Suppressor macrophage treated with lipopolysaccharide for 4 hours (primary cell): ENCODE results near the gene CKMT1A.
"Not testable (repeated sequence)": the region's sequence is repeated elsewhere in the genome, so short reads cannot be mapped to it uniquely, and the experiment has no call there.

ENCODE experiments used
- DNase-seq: peaks from one replicate; pipeline ENCODE4 v3.0.0-alpha.2; 2020

The CKMT1A gene

GRCh38 chr15:43693148-43694022 is at the start of gene CKMT1A:
CKMT1A (plus strand) TSS chr15:43693859; CDS start chr15:43694051, 192 bp downstream.
- not testable (repeated sequence) for DNase-seq

DNA sequence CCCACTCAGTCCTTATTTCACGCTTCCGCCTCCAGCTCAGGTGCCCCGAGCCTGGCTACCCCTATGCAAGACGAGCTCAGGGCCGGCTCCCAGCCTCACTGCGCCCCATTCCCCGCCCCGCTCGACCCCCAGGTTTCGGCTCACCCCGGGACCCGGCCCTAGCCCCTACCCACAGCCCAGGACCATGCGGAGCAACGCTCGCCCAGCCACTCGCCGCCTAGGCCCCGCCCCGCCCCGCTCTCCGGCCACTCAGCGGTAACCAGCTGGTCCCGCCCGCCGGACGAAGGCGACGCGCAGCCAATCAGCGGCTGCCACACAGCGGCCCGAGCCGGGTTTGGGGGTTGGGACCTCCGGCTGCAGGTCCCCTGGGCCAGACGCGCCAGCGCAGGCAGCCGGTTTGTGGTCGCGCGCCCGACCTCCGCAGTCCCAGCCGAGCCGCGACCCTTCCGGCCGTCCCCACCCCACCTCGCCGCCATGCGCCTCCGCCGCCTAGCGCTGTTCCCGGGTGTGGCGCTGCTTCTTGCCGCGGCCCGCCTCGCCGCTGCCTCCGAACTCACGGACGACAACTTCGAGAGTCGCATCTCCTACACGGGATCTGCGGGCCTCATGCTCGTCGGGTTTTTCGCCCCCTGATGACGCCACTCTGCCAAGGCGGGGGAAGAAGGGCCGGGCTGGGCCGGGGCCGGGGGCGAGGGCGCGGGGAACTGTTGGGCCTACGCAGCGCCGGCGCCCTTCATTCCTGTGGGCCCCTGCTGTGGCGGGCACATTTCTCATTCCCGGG is 44.8 kb upstream of the CKMT1A start, which contains the start of gene CATSPER2:
Gene CATSPER2 (minus strand): TSS at position 196 of the 781 bp plus-strand sequence. CDS start 783 bp downstream, outside the sequence.
- DNase-seq: no peak

DNA sequence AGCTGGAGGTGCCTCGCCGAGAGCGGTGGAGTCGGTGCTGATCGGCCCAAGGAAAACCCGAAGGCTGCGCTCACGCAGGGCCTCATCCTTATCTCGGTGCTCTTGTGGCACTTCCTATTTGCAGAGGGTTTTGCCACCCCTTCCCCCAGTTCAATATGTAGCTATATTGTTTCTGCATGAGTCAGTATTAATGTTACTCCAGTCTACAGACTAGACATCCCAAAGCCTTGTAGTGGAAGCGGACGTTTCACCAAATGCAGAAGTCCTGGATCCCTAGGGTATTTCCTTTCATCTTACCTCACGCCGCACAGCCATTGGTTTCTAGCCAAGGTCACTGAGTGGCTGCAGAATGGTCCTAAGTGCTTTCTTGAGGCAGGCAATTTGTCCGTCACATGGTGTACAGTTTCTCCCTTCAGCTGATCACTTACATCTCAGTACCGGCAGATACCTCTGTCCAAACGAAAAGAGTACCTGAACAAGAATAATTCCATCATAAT is 44.2 kb upstream of the CKMT1A start:
- not testable (repeated sequence) for DNase-seq

DNA sequence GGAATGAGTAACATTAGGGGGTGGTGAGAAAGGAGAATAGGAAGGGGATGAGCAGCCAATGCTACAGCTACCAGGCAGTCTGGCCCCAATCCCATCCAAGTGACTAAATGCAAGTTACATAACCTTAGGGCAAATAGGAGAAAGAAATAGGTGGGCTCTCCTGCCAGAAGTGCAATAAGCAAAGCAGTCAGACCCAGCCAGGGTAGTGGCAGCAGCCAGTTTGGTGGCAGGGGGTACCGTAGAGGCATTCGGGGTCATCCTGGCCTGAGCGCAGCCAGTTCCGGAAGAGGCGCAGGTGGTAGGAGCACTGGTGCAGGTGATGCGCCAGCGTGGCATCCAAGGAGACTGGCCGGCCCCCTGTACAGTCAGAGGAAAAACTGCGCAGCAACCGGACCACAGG is 33.9 kb upstream of the CKMT1A start:
- DNase-seq: not testable (repeated sequence)

- not testable (repeated sequence) for DNase-seq
These were observed 31.4 kb upstream of the CKMT1A start for GRCh38 chr15:43662293-43662692.

DNA sequence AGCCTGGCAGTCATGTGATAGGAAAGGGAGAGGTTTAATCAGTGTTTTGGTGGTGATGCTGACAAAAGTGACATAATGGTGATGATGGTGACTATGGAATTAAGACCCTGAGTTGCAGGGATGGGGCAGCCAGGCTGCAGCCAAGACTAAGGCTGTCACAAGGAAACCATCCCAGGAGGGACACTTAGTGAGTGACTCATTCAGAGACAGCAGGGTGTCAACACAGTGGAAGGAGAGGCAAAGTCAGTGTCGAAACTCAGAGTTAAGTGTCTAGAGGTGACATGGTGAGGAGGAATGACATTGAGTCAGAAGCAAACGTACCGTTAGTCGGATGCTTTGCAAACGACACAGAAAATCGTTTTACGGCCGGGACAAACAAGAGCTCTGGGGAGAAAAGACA is 30.3 kb upstream of the CKMT1A start:
- not testable (repeated sequence) for DNase-seq

GRCh38 chr15:43666177-43666576 is 27.5 kb upstream of the CKMT1A start:
- not testable (repeated sequence) for DNase-seq

- DNase-seq: not testable (repeated sequence)
These were observed 19.5 kb upstream of the CKMT1A start for GRCh38 chr15:43674175-43674574.

DNA sequence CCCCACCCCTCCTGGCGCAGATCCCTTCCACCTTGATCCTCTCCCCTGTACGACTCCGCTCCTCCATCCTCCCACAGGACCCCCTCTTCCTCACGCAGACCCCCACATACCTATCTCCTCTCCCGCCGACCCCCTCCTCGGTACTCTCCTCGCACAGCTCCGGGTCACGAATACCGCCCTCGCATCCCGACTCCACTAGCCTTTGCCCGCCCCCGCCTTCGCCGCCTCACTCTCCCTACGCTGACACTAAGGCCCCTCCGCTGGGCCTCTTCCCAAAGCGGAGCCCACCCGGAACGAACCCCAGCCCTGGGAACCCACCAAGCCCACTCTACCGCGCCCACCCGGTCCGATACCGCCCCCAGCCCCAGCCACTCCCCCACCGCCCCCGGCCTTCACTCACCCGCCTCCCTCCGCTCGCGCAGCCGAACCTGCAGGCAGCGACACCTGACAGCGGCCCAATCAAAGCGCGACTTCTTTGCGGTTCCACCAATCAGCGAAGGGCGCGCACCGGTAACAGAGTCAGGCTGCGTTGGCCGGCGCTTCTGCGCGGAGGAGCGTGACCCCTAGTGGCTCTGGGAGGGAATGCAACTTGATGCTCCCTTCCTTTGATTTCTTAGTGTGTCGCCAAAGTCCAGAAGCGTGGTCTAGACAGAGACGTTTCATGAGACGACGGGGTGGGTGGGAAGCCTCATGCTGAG is 3.9 kb upstream of the CKMT1A start:
- DNase-seq: not testable (repeated sequence)

GRCh38 chr15:43692679-43693078 is 980 bp upstream of the CKMT1A start:
- not testable (repeated sequence) for DNase-seq

GRCh38 chr15:43702174-43702573 is 8.5 kb downstream of the CKMT1A start:
- DNase-seq: no peak

GRCh38 chr15:43702701-43703424 is 9.2 kb downstream of the CKMT1A start:
- DNase-seq: no peak

DNA sequence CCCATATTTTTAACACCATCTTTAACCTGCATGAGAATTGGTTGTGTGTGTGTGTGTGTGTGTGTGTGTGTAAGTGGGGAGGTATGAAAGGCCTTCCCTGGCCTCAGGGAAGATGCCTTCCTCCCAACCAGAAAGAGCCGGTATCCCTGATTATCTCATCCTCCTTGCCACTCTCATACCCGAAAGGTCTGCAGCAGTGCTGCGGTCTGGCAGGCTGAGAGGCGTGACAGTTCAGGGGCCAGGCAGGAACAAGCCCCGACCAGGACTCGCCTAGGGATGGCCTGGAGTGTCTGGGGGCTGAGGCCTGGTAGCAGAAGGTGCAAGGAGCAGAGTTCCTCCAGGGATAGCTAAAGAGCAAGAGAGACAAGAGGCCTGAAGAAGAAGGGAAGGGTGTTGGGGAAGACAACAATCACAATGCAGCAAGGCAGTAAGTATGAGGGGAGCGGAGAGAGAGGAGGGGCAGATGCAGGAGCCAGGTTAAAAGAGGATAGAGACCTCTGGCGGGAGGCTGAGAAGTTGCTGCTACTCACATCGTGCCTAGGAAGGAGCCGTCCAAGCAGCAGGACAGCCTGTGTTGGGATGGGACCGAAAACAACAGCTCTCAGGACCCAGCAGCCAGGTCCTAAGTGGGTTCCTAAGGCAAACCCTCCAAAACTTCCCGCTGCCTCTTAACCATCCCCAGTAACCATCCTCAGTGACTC is 16.9 kb downstream of the CKMT1A start:
- DNase-seq: not testable (repeated sequence)

GRCh38 chr15:43723151-43723550 is 29.5 kb downstream of the CKMT1A start:
- no peak for DNase-seq

GRCh38 chr15:43726306-43726705 is 32.6 kb downstream of the CKMT1A start:
- not testable (repeated sequence) for DNase-seq

DNA sequence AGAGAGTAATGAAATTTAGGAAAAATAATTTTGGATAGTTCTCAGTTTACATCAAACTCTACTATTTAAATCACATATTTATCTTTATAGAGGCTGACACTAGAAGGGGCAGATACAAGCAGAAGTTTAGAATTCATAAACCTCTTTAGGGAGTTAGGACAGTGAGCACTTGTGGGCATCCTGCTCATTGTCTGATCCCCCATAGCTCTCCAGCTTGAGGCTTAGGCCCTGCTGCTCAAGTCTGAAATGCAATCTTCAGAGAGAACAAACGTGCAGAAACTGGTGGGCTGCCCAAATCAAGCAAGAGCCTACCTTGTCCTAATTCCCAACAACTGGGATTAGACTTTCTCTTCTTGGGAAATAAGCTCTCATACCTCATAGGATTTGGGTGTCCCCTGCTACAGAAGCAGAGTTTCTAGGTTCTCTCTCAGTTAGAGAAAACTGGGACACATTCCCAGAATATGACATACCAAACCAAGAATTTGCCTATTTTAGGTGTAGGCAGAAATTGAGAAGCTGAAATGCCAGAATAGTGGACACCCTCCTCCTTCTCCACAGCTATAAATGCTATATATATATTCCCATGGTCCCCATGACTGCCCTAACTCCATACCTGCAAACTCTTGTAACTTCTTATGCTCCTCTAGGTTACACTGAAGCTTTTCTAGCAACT is 34.5 kb downstream of the CKMT1A start:
- DNase-seq: not testable (repeated sequence)

DNA sequence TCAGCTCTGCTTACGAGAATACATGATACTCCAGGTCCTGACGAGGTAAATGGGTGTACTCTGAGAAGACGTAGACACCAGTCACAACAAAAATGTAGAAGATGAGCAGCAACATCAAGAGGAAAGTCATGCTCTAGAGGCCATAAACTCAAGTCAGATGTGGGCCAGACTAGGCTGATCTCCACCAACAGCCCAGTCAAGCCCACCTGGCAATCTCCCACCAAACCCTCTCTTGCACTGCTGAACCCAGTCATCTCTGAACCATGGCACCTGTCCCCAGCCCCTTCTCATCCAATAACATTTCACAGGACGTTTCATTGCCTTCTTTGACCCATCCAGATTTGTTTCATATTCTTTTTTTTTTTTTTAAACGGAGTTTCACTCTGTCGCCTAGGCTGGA is 41.8 kb downstream of the CKMT1A start:
- DNase-seq: no peak

GRCh38 chr15:43746245-43746902 is 52.7 kb downstream of the CKMT1A start, which contains the start of gene PDIA3:
PDIA3 (plus strand) TSS chr15:43746438; CDS start chr15:43746540, 102 bp downstream.
- DNase-seq: peak; percentile 98

DNA sequence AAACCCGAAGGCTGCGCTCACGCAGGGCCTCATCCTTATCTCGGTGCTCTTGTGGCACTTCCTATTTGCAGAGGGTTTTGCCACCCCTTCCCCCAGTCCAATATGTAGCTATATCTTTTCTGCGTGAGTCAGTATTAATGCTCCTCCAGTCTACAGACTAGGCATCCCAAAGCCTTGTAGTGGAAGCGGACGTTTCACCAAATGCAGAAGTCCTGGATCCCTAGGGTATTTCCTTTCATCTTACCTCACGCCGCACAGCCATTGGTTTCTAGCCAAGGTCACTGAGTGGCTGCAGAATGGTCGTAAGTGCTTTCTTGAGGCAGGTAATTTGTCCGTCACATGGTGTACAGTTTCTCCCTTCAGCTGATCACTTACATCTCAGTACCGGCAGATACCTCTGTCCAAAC is 53.2 kb downstream of the CKMT1A start:
- DNase-seq: peak; percentile 76

GRCh38 chr15:43748376-43748775 is 54.7 kb downstream of the CKMT1A start:
- peak; percentile 21 for DNase-seq
